T-helper 2 cell treated with Interferon-gamma antibody and Interleukin-4, amounts not matched to agents 5 μg/mL and 100 μg/mL, for 36 hours (primary cell): Measurements from ENCODE around the gene BCLAF3.

ENCODE experiments used
- DNase-seq: peaks from one replicate; pipeline ENCODE4 v3.0.0; 2021; ENCODE audit warnings: low spot score
- H3K27ac Mint-ChIP-seq: one replicate; pipeline ENCODE4 v1.8.0; 2021; ENCODE audit warnings: mild to moderate bottlenecking, mixed read lengths
- H3K27me3 Mint-ChIP-seq: one replicate; pipeline ENCODE4 v1.8.0; 2021; ENCODE audit warnings: low read depth, mixed read lengths
- H3K36me3 Mint-ChIP-seq: one replicate; pipeline ENCODE4 v1.8.0; 2021; ENCODE audit warnings: low read depth, mixed read lengths
- H3K4me1 Mint-ChIP-seq: one replicate; pipeline ENCODE4 v1.8.0; 2021; ENCODE audit warnings: low read depth, mixed read lengths
- H3K4me3 Mint-ChIP-seq: one replicate; pipeline ENCODE4 v1.8.0; 2022; ENCODE audit warnings: mild to moderate bottlenecking, moderate library complexity, mixed read lengths
- H3K9me3 Mint-ChIP-seq: one replicate; pipeline ENCODE4 v1.8.0; 2021; ENCODE audit warnings: mixed read lengths

Gene BCLAF3

DNA sequence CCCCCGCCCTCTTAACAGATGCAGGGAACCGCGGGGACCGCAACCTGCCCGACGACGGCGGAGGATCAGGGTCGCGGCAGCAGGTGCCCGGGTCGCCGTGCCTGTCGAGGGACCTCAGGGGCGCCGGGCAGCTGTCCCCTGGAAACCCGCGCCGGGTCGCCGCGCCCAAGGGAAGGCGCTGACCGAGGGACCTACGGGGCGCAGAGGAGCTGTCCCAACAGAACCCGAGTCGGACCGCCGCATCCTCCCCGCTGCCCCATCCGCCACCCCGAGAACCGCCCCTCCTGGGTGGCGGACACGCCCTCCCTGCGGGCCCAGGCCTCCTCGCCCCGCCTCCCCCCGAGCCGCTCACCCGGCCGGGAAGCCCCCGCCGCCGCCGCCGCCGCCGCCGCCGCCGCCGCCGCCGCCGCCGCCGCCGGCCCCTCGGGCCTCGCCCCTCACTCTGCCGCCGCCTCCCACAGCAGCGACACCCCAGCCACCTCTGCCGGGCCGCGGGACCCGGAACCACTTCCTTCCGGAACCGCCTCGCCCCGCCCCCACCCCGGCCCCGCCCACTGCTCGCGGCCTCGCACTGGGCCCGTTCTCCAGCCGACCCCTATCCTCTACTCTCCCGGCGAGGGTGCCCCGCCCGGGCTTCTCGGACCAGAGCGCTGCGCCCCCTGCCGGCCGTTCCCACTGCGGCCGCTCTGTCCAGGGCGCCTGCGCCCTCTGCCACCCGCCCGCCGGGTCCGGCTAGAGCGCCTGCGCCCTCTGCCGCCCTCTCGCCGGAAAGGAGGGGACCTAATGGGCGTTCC lies at the start of gene BCLAF3:
Gene BCLAF3 (minus strand): TSS at position 506 of the 794 bp plus-strand sequence. CDS start 20,797 bp downstream, outside the sequence.
- H3K9me3 Mint-ChIP-seq = no peaks in the 10 kb centered on the region
- H3K27ac Mint-ChIP-seq = peak within 1 kb of the TSS; percentile 87
- peak within 1 kb of the TSS; percentile 93 for H3K4me3 Mint-ChIP-seq
- peaks cover 5% of the 10 kb centered on the region for H3K36me3 Mint-ChIP-seq
- H3K27me3 Mint-ChIP-seq = no peaks in the 10 kb centered on the region
- H3K4me1 Mint-ChIP-seq = peaks cover 19% of the 10 kb centered on the region
- DNase-seq = peak; percentile 89

- H3K36me3 Mint-ChIP-seq = no peaks in the 10 kb centered on the region
- H3K9me3 Mint-ChIP-seq = no peaks in the 10 kb centered on the region
- no peak for DNase-seq
- no peak overlapping the region for H3K27ac Mint-ChIP-seq
- no peaks in the 10 kb centered on the region for H3K27me3 Mint-ChIP-seq
- H3K4me1 Mint-ChIP-seq = no peaks in the 10 kb centered on the region
- H3K4me3 Mint-ChIP-seq = no peak overlapping the region
Measured at GRCh38 chrX:20038966-20039365, 48.1 kb upstream of the BCLAF3 start.

- H3K27me3 Mint-ChIP-seq = no peaks in the 10 kb centered on the region
- no peak overlapping the region for H3K27ac Mint-ChIP-seq
- H3K4me1 Mint-ChIP-seq = no peaks in the 10 kb centered on the region
- no peak overlapping the region for H3K4me3 Mint-ChIP-seq
- DNase-seq = no peak
- H3K36me3 Mint-ChIP-seq = no peaks in the 10 kb centered on the region
- no peaks in the 10 kb centered on the region for H3K9me3 Mint-ChIP-seq
Measured at GRCh38 chrX:20037186-20037585, 46.3 kb upstream of the BCLAF3 start.

DNA sequence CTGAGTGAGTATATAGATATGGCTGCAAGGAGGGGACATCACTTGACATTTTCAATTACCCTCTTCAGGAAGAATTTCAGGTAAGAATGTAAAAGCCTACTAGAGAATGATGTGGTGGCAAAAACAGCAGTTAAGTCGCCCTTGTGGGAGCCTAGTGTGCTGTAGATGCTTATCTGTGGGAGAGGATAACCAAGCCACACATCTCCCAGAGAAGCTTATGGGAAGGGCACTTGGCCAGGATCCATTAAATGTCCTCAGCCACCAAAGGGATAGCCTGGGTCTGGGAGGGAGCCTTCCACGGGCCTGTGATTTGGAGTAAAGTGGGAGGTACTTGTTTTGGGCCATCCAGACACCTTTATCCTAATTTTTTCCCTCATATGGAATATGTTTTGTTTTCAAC lies 41.3 kb upstream of the BCLAF3 start:
- no peak for DNase-seq
- no peaks in the 10 kb centered on the region for H3K36me3 Mint-ChIP-seq
- no peak overlapping the region for H3K27ac Mint-ChIP-seq
- H3K27me3 Mint-ChIP-seq = no peaks in the 10 kb centered on the region
- H3K9me3 Mint-ChIP-seq = no peaks in the 10 kb centered on the region
- no peak overlapping the region for H3K4me3 Mint-ChIP-seq
- H3K4me1 Mint-ChIP-seq = peaks cover 2% of the 10 kb centered on the region

DNA sequence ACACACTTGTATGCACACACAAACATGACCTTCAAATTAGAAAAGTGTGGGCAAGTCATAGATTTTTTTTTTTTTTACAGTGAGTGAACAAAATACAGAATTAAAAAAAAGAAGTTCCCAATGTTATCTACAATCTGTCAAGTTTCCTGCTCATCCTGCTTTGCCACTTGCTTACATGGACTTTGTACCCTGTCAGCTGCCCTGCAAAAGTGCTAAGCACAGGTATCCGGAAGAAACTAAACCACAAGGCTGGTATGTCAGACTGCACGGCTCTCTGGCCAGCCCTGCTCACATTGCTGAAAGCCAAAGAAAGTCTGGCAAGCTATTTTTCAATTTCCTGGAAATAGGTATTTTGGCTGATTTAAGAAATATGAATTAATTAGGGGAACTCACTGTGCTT lies 38.9 kb upstream of the BCLAF3 start:
- DNase-seq = no peak
- Mint-ChIP-seq H3K27ac (no peak overlapping the region), H3K4me3 (no peak overlapping the region), H3K9me3 (no peaks in the 10 kb centered on the region), H3K36me3 (no peaks in the 10 kb centered on the region), H3K27me3 (no peaks in the 10 kb centered on the region), H3K4me1 (peaks cover 2% of the 10 kb centered on the region)

- Mint-ChIP-seq H3K27ac (no peak overlapping the region), H3K36me3 (no peaks in the 10 kb centered on the region), H3K4me1 (peaks cover 2% of the 10 kb centered on the region), H3K9me3 (no peaks in the 10 kb centered on the region), H3K27me3 (no peaks in the 10 kb centered on the region), H3K4me3 (no peak overlapping the region)
- DNase-seq = no peak
Measured at GRCh38 chrX:20028588-20028987, 37.7 kb upstream of the BCLAF3 start.

DNA sequence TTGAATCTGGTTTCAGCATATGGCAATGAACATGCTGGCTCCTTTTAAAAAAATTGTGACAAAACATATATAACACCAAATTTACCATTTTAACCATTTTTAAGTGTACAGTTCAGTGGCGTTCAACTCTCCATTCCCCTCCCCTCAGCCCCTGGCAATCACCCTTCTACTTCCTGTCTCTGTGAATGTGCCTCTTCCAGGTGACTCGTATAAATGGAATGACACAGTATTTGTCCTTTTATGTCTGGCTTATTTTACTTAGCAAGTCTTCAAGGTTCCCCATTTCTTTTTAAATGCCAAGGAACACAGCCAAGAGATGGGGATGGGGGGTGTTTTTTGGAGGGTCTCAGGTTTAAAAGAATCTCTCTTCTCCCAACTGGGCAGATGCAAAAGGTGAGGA lies 35.4 kb upstream of the BCLAF3 start:
- no peaks in the 10 kb centered on the region for H3K36me3 Mint-ChIP-seq
- H3K27me3 Mint-ChIP-seq = no peaks in the 10 kb centered on the region
- H3K4me1 Mint-ChIP-seq = peaks cover 2% of the 10 kb centered on the region
- no peak for DNase-seq
- H3K4me3 Mint-ChIP-seq = no peak overlapping the region
- H3K27ac Mint-ChIP-seq = no peak overlapping the region
- H3K9me3 Mint-ChIP-seq = no peaks in the 10 kb centered on the region

- H3K27ac Mint-ChIP-seq = no peak overlapping the region
- no peaks in the 10 kb centered on the region for H3K4me1 Mint-ChIP-seq
- no peaks in the 10 kb centered on the region for H3K9me3 Mint-ChIP-seq
- no peaks in the 10 kb centered on the region for H3K27me3 Mint-ChIP-seq
- H3K36me3 Mint-ChIP-seq = no peaks in the 10 kb centered on the region
- H3K4me3 Mint-ChIP-seq = no peak overlapping the region
- no peak for DNase-seq
Measured at GRCh38 chrX:20019672-20020365, 29.0 kb upstream of the BCLAF3 start.

- no peaks in the 10 kb centered on the region for H3K4me1 Mint-ChIP-seq
- H3K27me3 Mint-ChIP-seq = peaks cover 3% of the 10 kb centered on the region
- no peaks in the 10 kb centered on the region for H3K9me3 Mint-ChIP-seq
- no peaks in the 10 kb centered on the region for H3K36me3 Mint-ChIP-seq
- no peak for DNase-seq
- no peak overlapping the region for H3K27ac Mint-ChIP-seq
- no peak overlapping the region for H3K4me3 Mint-ChIP-seq
Measured at GRCh38 chrX:20016616-20016945, 25.7 kb upstream of the BCLAF3 start.

- no peak for DNase-seq
Measured at GRCh38 chrX:20015945-20016615, 25.2 kb upstream of the BCLAF3 start.

DNA sequence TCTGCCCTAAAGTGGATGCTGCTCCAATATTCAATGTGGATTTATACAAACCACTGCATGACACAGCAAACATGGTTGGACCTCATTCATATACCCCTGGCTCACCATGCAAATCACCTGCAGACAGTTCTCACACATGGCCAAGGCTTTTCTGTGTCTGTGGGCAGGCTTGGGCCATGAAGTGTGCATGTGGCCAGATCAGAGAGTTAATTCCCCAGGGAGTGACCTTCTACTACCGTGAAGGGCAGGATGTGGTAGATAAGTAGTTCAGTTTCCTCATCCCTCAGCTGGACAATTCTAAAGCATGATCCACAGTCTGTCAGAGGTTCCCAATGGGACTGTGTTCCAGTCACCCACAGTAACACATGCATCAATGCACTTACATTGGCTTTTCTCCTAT lies 24.6 kb upstream of the BCLAF3 start:
- Mint-ChIP-seq H3K27ac (no peak overlapping the region), H3K4me1 (no peaks in the 10 kb centered on the region), H3K27me3 (peaks cover 3% of the 10 kb centered on the region), H3K9me3 (no peaks in the 10 kb centered on the region), H3K4me3 (no peak overlapping the region), H3K36me3 (no peaks in the 10 kb centered on the region)
- DNase-seq = no peak

More at GRCh38 chrX:20015945-20016615, 25.2 kb upstream of the BCLAF3 start:
- no peaks in the 10 kb centered on the region for H3K36me3 Mint-ChIP-seq
- no peaks in the 10 kb centered on the region for H3K9me3 Mint-ChIP-seq
- peaks cover 3% of the 10 kb centered on the region for H3K27me3 Mint-ChIP-seq
- H3K4me1 Mint-ChIP-seq = no peaks in the 10 kb centered on the region
- no peak overlapping the region for H3K27ac Mint-ChIP-seq
- H3K4me3 Mint-ChIP-seq = no peak overlapping the region

DNA sequence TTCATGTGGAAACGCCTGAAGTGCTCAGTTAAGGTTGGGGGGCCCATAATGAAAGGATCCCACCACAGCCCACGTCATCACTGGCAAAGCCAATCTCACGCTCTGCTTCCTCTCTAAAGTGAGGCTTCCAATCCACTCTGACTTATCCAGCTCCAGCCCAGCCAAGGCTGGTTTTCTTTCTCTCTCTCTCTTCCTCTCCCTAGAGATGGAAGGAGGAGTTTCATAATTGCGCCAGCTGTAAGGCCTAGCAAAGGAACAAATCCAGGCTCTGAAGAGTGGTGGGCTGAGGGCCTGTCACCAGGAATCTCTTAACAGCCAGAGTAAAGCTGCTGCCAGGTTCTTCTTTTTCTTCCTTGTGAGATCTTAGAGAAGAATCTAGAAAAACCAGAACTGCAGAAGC lies 20.7 kb upstream of the BCLAF3 start:
- no peak for DNase-seq
- Mint-ChIP-seq H3K4me1 (no peaks in the 10 kb centered on the region), H3K27me3 (peaks cover 8% of the 10 kb centered on the region), H3K27ac (no peak overlapping the region), H3K4me3 (no peak overlapping the region), H3K36me3 (no peaks in the 10 kb centered on the region), H3K9me3 (no peaks in the 10 kb centered on the region)

GRCh38 chrX:20007962-20008622 lies 17.2 kb upstream of the BCLAF3 start:
- no peaks in the 10 kb centered on the region for H3K4me1 Mint-ChIP-seq
- no peak for DNase-seq
- no peaks in the 10 kb centered on the region for H3K36me3 Mint-ChIP-seq
- H3K9me3 Mint-ChIP-seq = no peaks in the 10 kb centered on the region
- no peak overlapping the region for H3K27ac Mint-ChIP-seq
- H3K27me3 Mint-ChIP-seq = peaks cover 6% of the 10 kb centered on the region
- no peak overlapping the region for H3K4me3 Mint-ChIP-seq

- no peaks in the 10 kb centered on the region for H3K9me3 Mint-ChIP-seq
- H3K4me3 Mint-ChIP-seq = no peak overlapping the region
- peaks cover 6% of the 10 kb centered on the region for H3K27me3 Mint-ChIP-seq
- no peaks in the 10 kb centered on the region for H3K36me3 Mint-ChIP-seq
- no peaks in the 10 kb centered on the region for H3K4me1 Mint-ChIP-seq
- no peak for DNase-seq
- no peak overlapping the region for H3K27ac Mint-ChIP-seq
Measured at GRCh38 chrX:20005883-20006282, 15.0 kb upstream of the BCLAF3 start.
